Gastroesophageal sphincter (tissue), 4 donors: ENCODE measurements around the gene CHI3L1. TPM values are rescaled to one million over a fixed set of nuclear protein-coding genes. Genes with fewer than 3 reads are reported as not detected.

ENCODE experiments used
- ATAC-seq: fragments of 150-250 bp; one replicate; pipeline ENCODE4 v1.9.1; 2016; ENCODE audit warnings: mild to moderate bottlenecking, moderate library complexity
- H3K27ac ChIP-seq, 4 donors: fragments of 200-600 bp; sonication (generic) in 3 of 4; 1 replicate in 3 of 4; 2 replicates in 1 of 4; pipeline ENCODE4 v1.5.1; 2016 to 2019
- H3K27me3 ChIP-seq: fragments of 200-600 bp; sonication (generic); one replicate; pipeline ENCODE4 v1.5.1; 2019
- H3K36me3 ChIP-seq, 2 donors: fragments of 200-600 bp; sonication (generic); one replicate each; pipeline ENCODE4 v1.5.1; 2019; ENCODE audit warnings: control low read depth in 1 of 2
- H3K4me1 ChIP-seq, 3 donors: fragments of 200-600 bp; sonication (generic); 1 replicate in 2 of 3; 2 replicates in 1 of 3; pipeline ENCODE4 v1.5.1; 2016 to 2019; ENCODE audit warnings: control low read depth in 2 of 3
- H3K4me3 ChIP-seq, 2 donors: fragments of 200-600 bp; sonication (generic); one replicate each; pipeline ENCODE4 v1.5.1; 2019; ENCODE audit warnings: mild to moderate bottlenecking in 1 of 2, moderate library complexity in 1 of 2
- H3K9me3 ChIP-seq, 3 donors: fragments of 200-600 bp; sonication (generic); one replicate each; pipeline ENCODE4 v1.5.1; 2017 to 2019; ENCODE audit warnings: control low read depth in 2 of 3
- EP300 ChIP-seq: sonication (generic); formaldehyde crosslinking; IDR thresholded peaks from one replicate; pipeline ENCODE4 v1.6.1; 2017; ENCODE audit warnings: antibody characterized with exemption, mild to moderate bottlenecking
- POLR2A ChIP-seq, 2 donors: fragments of 450-650 bp; IDR thresholded peaks; one replicate each; pipeline ENCODE4 v1.6.1; 2017; ENCODE audit warnings: antibody characterized with exemption in 2 of 2, mild to moderate bottlenecking in 2 of 2, moderate library complexity in 1 of 2
- POLR2AphosphoS5 ChIP-seq: sonication (generic); formaldehyde crosslinking; IDR thresholded peaks from one replicate; pipeline ENCODE4 v1.6.1; 2017; ENCODE audit warnings: antibody characterized with exemption
- WGBS, 2 donors: methylation state at CpG; one replicate each; pipeline ENCODE4 v1.1.5; 2018; ENCODE audit warnings: low coverage in 1 of 2; 5-methylcytosine and 5-hydroxymethylcytosine counted together
- total RNA-seq, 4 donors: library from RNA; depleted of rRNA; stranded (reverse); fragments of >200 nt; gene quantifications; one replicate each; pipeline ENCODE4 v1.1.0, GENCODE V29; 2016
- TF ChIP-seq, protein P1 (sequence below), 4 experiments: fragments of 200-600 bp in 2 of 4; fragments of 450-650 bp in 2 of 4; sonication (generic) in 1 of 4; IDR thresholded peaks; one replicate each; pipeline ENCODE4 v1.5.1; 2017 to 2019; ENCODE audit warnings: antibody characterized with exemption in 4 of 4, mild to moderate bottlenecking in 2 of 4, moderate library complexity in 2 of 4

Gene CHI3L1
- total RNA-seq, 4 donors from 2014 or later = 3.4 to 5.4 (median 5.0) TPM; not detected in 1

DNA sequence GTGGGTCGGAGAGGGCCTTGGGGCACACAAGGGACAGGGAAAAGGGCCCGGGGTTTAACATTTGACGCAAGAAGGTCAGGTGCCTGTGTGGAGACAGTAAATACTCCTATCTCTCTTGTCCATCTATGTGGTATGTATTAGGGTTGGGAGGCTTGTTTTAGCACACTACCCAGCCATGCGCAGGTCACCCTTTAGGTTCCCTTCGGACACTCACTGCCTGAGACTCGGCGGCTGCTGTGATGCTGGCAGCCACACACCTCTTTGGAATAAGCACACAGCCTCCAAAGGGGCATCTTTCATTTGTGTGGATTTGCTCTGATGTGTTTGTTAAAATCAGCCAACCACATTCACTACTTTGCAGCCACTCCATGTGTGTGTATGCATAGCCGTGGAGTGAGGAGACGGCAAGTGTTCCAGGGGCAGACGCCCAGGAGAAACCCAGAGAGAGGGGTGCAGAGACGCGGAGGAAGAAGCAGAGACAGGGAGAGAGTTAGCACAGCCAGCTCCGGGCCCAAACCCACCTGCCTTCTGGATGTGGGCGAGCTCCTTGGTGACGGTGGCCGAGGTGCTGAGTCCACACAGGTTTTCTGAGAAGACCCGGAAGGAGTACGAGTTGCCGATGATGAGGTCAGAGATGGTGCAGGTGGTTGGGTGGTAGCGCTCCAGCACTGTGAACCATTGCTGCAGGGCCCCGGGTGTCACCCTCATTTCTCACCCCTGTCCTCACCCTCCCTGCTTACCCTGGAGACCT lies 16.6 kb downstream of the CHI3L1 start:
- no peak for TF ChIP-seq POLR2A (IDR thresholded peaks at IDR 0.05)
- TF ChIP-seq, protein P1, sequence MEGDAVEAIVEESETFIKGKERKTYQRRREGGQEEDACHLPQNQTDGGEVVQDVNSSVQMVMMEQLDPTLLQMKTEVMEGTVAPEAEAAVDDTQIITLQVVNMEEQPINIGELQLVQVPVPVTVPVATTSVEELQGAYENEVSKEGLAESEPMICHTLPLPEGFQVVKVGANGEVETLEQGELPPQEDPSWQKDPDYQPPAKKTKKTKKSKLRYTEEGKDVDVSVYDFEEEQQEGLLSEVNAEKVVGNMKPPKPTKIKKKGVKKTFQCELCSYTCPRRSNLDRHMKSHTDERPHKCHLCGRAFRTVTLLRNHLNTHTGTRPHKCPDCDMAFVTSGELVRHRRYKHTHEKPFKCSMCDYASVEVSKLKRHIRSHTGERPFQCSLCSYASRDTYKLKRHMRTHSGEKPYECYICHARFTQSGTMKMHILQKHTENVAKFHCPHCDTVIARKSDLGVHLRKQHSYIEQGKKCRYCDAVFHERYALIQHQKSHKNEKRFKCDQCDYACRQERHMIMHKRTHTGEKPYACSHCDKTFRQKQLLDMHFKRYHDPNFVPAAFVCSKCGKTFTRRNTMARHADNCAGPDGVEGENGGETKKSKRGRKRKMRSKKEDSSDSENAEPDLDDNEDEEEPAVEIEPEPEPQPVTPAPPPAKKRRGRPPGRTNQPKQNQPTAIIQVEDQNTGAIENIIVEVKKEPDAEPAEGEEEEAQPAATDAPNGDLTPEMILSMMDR (IDR thresholded peaks at IDR 0.05) = no peak
- TF ChIP-seq POLR2AphosphoS5 = no peak
- no peak for TF ChIP-seq EP300
- Histone ChIP-seq H3K36me3 (no peaks in the 10 kb centered on the region), H3K27ac (no peak overlapping the region), H3K9me3 (no peaks in the 10 kb centered on the region), H3K27me3 (no peaks in the 10 kb centered on the region), H3K4me1 (no peaks in the 10 kb centered on the region), H3K4me3 (no peak overlapping the region)
- 80 to 92% methylated on average over 7 to 11 of the region's 21 CpGs for WGBS, 2 donors
- no peak for ATAC-seq

DNA sequence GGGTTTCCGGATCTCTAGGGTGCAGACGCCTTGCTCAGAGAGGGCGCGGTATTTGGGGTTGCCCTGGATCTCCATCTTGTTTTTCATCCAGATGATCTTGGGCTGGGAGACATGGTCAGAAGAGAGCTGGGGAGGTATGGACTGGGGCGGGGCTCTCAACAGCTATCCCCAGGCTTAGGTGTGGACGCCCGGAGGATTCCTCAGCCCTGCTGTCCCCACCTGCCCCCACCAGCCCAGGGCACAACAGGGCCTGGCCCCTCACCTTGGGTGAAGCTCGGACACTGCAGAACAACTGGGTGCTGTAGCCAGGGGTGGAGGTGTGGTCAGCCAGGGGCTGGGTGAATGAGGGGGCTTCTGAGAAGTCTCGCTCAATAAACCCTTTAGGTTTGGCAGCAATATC lies 17.5 kb downstream of the CHI3L1 start:
- 100% methylated on average over 1 of the region's 9 CpGs; no CpG with 5 or more reads in 1 of the 2 donors for WGBS, 2 donors
- TF ChIP-seq, protein P1 (IDR thresholded peaks at IDR 0.05) = no peak
- TF ChIP-seq EP300 (no peak), POLR2AphosphoS5 (no peak), POLR2A (IDR thresholded peaks at IDR 0.05) (no peak)
- H3K9me3 ChIP-seq = no peaks in the 10 kb centered on the region
- H3K4me3 ChIP-seq = no peak overlapping the region
- no peak overlapping the region for H3K27ac ChIP-seq
- no peaks in the 10 kb centered on the region for H3K36me3 ChIP-seq
- H3K27me3 ChIP-seq = no peaks in the 10 kb centered on the region
- ATAC-seq = no peak
- no peaks in the 10 kb centered on the region for H3K4me1 ChIP-seq

DNA sequence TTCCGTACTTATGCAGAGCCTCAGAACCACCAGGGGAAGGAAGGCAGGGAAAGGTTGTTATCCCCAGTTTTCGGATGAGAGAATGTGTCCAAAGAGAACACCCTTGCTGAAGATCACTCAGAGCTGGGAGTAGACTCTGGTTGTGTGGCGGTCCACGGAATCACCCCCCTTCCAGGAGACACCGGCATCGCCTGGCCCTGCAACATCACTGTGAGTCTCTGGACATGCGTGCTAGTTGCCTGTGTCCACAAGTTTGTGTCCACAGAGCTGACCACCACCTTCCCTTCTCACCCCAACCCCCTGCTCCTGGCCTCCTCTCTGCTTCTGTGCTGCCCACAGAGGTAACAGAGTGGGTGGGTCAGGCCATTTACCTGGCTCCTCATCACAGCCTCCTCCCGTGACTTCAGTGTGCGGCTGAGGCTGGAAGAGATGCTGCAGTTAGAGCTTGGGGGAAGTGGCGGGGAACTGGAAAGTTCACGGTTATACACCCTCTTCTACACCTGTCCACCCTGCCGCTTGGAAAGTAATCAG lies 18.2 kb downstream of the CHI3L1 start:
- 100% methylated on average over 1 of the region's 12 CpGs; no CpG with 5 or more reads in 1 of the 2 donors for WGBS, 2 donors
- TF ChIP-seq EP300 = no peak
- Histone ChIP-seq H3K4me3 (no peak overlapping the region), H3K9me3 (no peaks in the 10 kb centered on the region), H3K4me1 (no peaks in the 10 kb centered on the region), H3K27me3 (no peaks in the 10 kb centered on the region), H3K36me3 (no peaks in the 10 kb centered on the region), H3K27ac (no peak overlapping the region)
- no peak for ATAC-seq

DNA sequence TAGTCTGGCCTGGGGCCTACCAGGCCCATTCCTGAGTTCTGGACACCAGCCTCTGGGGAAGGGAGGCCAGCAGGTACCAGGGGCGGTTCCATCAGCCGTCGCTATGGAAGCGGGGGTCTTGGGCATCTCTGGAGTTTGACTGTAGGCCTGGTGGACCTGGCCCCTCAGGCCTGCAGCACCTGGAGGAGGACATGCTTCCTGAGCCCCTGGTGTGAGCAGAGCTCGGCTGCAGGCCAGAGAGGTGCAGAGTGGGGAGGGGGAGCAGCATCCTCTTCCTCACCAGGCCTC lies 18.6 kb downstream of the CHI3L1 start:
- no peak for ATAC-seq
- H3K9me3 ChIP-seq = no peaks in the 10 kb centered on the region
- no peak overlapping the region for H3K27ac ChIP-seq
- WGBS, 2 donors = no CpG with 5 or more reads among the region's 5 CpGs
- H3K36me3 ChIP-seq = no peaks in the 10 kb centered on the region
- no peak overlapping the region for H3K4me3 ChIP-seq
- peaks cover 4% of the 10 kb centered on the region for H3K27me3 ChIP-seq
- TF ChIP-seq POLR2AphosphoS5 (no peak), EP300 (no peak), POLR2A (IDR thresholded peaks at IDR 0.05) (no peak)
- TF ChIP-seq, protein P1 (IDR thresholded peaks at IDR 0.05) = no peak
- no peaks in the 10 kb centered on the region for H3K4me1 ChIP-seq

DNA sequence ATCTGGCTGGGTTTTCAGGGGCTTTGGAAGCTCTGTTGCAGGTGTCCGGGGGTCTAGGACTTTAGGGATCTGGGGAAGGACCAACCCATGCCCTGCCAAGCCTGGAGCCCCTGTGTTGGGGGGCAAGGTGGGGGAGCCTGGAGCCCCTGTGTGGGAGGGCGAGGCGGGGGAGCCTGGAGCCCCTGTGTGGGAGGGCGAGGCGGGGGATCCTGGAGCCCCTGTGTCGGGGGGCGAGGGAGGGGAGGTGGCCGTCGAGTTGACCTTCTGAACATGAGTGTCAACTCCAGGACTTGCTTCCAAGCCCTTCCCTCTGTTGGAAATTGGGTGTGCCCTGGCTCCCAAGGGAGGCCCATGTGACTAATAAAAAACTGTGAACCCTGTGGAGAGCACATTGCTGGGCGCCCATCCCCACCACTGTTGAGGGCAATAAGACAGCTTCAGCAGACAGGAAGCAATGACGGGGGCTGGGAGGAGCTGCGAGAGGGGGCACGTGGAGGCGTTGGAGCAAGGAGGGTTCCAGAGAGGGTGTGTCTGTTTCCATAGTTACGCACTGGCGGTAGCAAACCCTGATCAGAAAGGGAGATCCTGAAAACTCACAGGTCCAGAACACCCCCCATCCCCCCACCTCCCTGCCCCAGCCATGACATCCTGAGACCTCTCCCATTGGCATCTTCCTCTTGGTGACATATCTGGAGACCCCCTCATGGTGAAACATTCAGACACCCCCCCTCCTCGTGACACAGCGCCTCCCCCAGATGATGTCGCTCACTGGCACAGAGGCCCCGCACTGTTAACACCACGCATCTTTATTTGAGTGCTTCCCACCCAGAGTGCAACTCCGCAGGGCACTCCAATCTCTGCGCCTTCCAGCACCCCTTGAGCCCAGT lies 19.2 kb downstream of the CHI3L1 start:
- TF ChIP-seq, protein P1 (IDR thresholded peaks at IDR 0.05) = no peak
- TF ChIP-seq POLR2AphosphoS5 (no peak), POLR2A (IDR thresholded peaks at IDR 0.05) (no peak), EP300 (no peak)
- peaks cover 10% of the 10 kb centered on the region for H3K27me3 ChIP-seq
- H3K36me3 ChIP-seq = no peaks in the 10 kb centered on the region
- H3K9me3 ChIP-seq = no peaks in the 10 kb centered on the region
- ATAC-seq = no peak
- WGBS, 2 donors = 20 to 100% methylated on average over 1 to 2 of the region's 23 CpGs
- no peaks in the 10 kb centered on the region for H3K4me1 ChIP-seq
- no peak overlapping the region for H3K27ac ChIP-seq
- H3K4me3 ChIP-seq = no peak overlapping the region
